ENCODE data around the gene FZD10. TPM values are rescaled to one million over a fixed set of nuclear protein-coding genes. Genes with fewer than 3 reads are reported as not detected.

FZD10 gene
- total and polyA plus RNA-seq, 2 of the 4 experiments (the other 2 are of a cell fraction) = not detected

GRCh38 chr12:130141105-130141504, 21.2 kb upstream of the FZD10 start:
- Histone ChIP-seq H3K4ac (ENCODE audit: low read depth, low read length) (no peak overlapping the region), H2BK120ac (ENCODE audit: low read depth, low read length) (no peak overlapping the region), H3K27me3 (ENCODE audit: control insufficient read depth, insufficient read depth, low read length) (no peaks in the 10 kb centered on the region), H2AFZ (replicated peaks; ENCODE audit: low read length, poor library complexity) (no peak overlapping the region), H3K4me3 (ENCODE audit: insufficient read depth, low read depth, low read length) (no peak overlapping the region), H4K91ac (ENCODE audit: insufficient read depth, low read depth, low read length) (no peak overlapping the region), H2BK20ac (ENCODE audit: low read depth, low read length) (no peak overlapping the region), H2BK5ac (ENCODE audit: low read depth, low read length, poor library complexity, severe bottlenecking) (no peak overlapping the region), H4K20me1 (ENCODE audit: insufficient read depth, low read length) (no peaks in the 10 kb centered on the region), H3K56ac (ENCODE audit: extremely low read depth, insufficient read depth, low read length) (no peak overlapping the region), H2AK9ac (replicated peaks; ENCODE audit: low read depth, low read length, poor library complexity) (no peak overlapping the region), H3K9me1 (ENCODE audit: insufficient read depth, low read length) (no peaks in the 10 kb centered on the region), H2AK5ac (ENCODE audit: low read depth, low read length) (no peak overlapping the region), H4K8ac (ENCODE audit: low read depth in 2 of 2, low read length in 2 of 2) (no peak overlapping the region), H2BK15ac (ENCODE audit: low read depth, low read length) (no peak overlapping the region), H3K4me2 (ENCODE audit: low read depth, low read length) (no peak overlapping the region), H3K4me1 (ENCODE audit: control insufficient read depth, insufficient read depth, low read length) (no peaks in the 10 kb centered on the region), H3K18ac (ENCODE audit: low read depth, low read length) (no peak overlapping the region), H3K14ac (replicated peaks; ENCODE audit: low read depth, low read length) (no peak overlapping the region), H3K27ac (ENCODE audit: insufficient read depth, low read length) (no peak overlapping the region), H3K23ac (ENCODE audit: low read depth, low read length) (no peak overlapping the region), H3K9me3 (ENCODE audit: control insufficient read depth, insufficient read depth, low read length) (peaks cover 60% of the 10 kb centered on the region), H3K9ac (ENCODE audit: low read depth, low read length) (no peak overlapping the region), H3K36me3 (ENCODE audit: control insufficient read depth, insufficient read depth, low read length) (no peaks in the 10 kb centered on the region), H4K5ac (ENCODE audit: low read depth, low read length) (no peak overlapping the region), H3K79me1 (ENCODE audit: low read depth in 1 of 2, low read length in 2 of 2) (no peaks in the 10 kb centered on the region)
- ATAC-seq (ENCODE audit: low read depth) (no peak), DNase-seq (no peak)
- no TSS peak for BruUV-seq (replicated peaks)
- POLR2A ChIA-PET (ENCODE audit: unreplicated experiment) = no interaction called here
- dilution Hi-C loops (cut with HindIII; ENCODE audit: low sequenced_read_pairs, unreplicated experiment) = no loop called here
- in situ Hi-C loops (cut with MboI; ENCODE audit: low sequenced_read_pairs) = no loop called here
- 60% methylated on average over 1 of the region's 11 CpGs; no CpG with 5 or more reads in 1 of the 2 experiments for WGBS, 2 experiments (ENCODE audit: extremely low coverage in 2 of 2, insufficient read length in 1 of 2)
- intact Hi-C loops (cut with micrococcal nuclease) = no loop called here
- CTCF ChIA-PET = no interaction called here
- no peak for TF ChIP-seq MAFK (IDR thresholded peaks at IDR 0.05; ENCODE audit: low read depth, low read length)

Data from IMR-90 (cell line).